Right cardiac atrium (tissue), 5 donors: ENCODE measurements around the gene OR52D1. TPM values are rescaled to one million over a fixed set of nuclear protein-coding genes. Genes with fewer than 3 reads are reported as not detected.

Source experiments
- ATAC-seq, 2 donors: fragments of 200-7000 bp; cut with Tn5 transposase; one replicate each; pipeline versions ENCODE4 v1.8.0 to v1.9.1; 2020; ENCODE audit warnings: moderate library complexity in 2 of 2, mild to moderate bottlenecking in 1 of 2
- DNase-seq, 3 donors: peaks; one replicate each; pipeline ENCODE4 v3.0.0-alpha.2; 2020
- H3K27ac ChIP-seq: one replicate; pipeline ENCODE4 v1.5.1; 2013; ENCODE audit warnings: mild to moderate bottlenecking, low read length, control low read depth, moderate library complexity
- H3K27me3 ChIP-seq: one replicate; pipeline ENCODE4 v1.6.1; 2013; ENCODE audit not compliant: control insufficient read depth, insufficient read depth
- H3K4me1 ChIP-seq: one replicate; pipeline ENCODE4 v1.6.1; 2013; ENCODE audit warnings: low read length; ENCODE audit not compliant: control insufficient read depth, insufficient read depth
- H3K4me3 ChIP-seq: one replicate; pipeline ENCODE4 v1.5.1; 2013; ENCODE audit warnings: low read length, control low read depth
- H3K9me3 ChIP-seq: one replicate; pipeline ENCODE4 v1.6.1; 2013; ENCODE audit warnings: low read length; ENCODE audit not compliant: control insufficient read depth
- WGBS: extraction: QIAGEN DNeasy Blood & Tissue Kit; methylation state at CpG from one replicate; pipeline ENCODE4 v1.1.7; 2013; 5-methylcytosine and 5-hydroxymethylcytosine counted together
- intact Hi-C, 4 donors: fragments of 100-400 bp; cut with DNase I; formaldehyde crosslinking; loops; one replicate each; pipeline versions ENCODE4 v1.11.0 to v1.14.0; 2022 to 2023
- polyA plus RNA-seq: library from polyadenylated mRNA; stranded (reverse); fragments of 200-250 nt; gene quantifications from one replicate; pipeline ENCODE4 v1.2.3, GENCODE V29; 2013
- total RNA-seq, 4 donors: library from RNA; stranded (reverse); fragmentation: NEBNext Ultra II Directional; extraction: Animal tissue kit (Norgen Biotek cat#: 25700); gene quantifications; one replicate each; pipeline ENCODE4 v1.2.1, GENCODE V29; 2021
- donor health status: healthy with polysubstance abuse.
- donor health status: DM: no; HTN: yes; CAD: no.
- donor health status: DM: no; HTN: no; CAD: no.
- donor health status: DM: no; HTN: yes; CAD: no; lungs with severe emphysema.
- donor health status: DM: yes; HTN: yes; CAD: no.

OR52D1 gene
- total and polyA plus RNA-seq, 5 donors: not detected

DNA sequence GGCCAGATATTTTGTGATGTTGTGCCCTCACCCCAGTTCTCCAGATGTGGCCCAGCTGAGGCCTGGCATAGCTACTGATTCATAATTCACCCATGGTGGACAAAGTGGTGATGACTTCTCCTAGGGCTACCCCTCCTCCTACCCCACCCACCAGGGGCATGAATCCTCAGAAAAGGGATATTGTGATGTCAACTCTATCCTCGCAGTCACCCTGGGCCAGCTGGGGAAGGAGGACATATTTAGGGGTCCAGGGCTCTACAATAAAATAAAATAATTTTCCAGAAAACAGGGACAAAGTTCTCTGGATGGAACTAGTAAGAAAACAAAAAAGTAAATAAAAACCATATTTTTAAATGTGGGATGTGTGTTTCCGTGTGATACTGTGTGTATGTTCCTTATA lies 28.1 kb downstream of the OR52D1 start, which contains the start of gene UBQLNL:
Gene UBQLNL, minus strand, starts transcription at position 101 of the 400 bp plus-strand sequence. CDS start 258 bp downstream, outside the sequence.
- Histone ChIP-seq H3K4me1 (no peaks in the 10 kb centered on the region), H3K9me3 (no peaks in the 10 kb centered on the region), H3K4me3 (no peak within 1 kb of the TSS), H3K27me3 (no peaks in the 10 kb centered on the region), H3K27ac (no peak within 1 kb of the TSS)
- 97% methylated on average over 2 of the region's 2 CpGs for WGBS
- intact Hi-C loops: no loop called here
- no peak for DNase-seq
- no peak for ATAC-seq

- intact Hi-C loops: no loop called here
- Histone ChIP-seq H3K4me1 (no peaks in the 10 kb centered on the region), H3K27ac (no peak overlapping the region), H3K4me3 (no peak overlapping the region), H3K27me3 (no peaks in the 10 kb centered on the region), H3K9me3 (no peaks in the 10 kb centered on the region)
- DNase-seq (no peak), ATAC-seq (no peak)
- 92% methylated on average over 4 of the region's 4 CpGs for WGBS
Observed at GRCh38 chr11:5521540-5521939, 33.1 kb downstream of the OR52D1 start.

- H3K27ac ChIP-seq: no peak overlapping the region
- intact Hi-C loops: no loop called here
Observed at GRCh38 chr11:5522308-5522707, 33.8 kb downstream of the OR52D1 start.

DNA sequence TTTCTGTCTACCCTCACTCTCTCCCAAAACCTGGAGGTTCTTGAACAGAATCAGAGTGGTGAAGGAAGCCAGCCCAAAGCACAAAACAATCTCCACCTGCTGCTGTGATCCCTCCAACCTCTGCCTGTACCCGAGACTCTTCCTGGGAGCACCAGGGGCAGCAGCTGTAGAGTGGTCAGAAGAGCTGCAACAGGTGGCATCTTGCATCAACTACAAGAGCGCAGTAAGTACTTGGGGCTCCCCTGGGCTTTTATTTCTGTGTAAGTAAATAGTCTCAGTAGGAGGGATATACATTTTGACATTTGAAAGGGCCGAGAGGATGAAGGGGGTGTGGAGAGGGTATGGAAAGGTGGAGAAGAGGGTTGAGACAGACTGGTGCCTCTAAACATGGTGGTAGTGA lies 36.3 kb downstream of the OR52D1 start:
- Histone ChIP-seq H3K4me3 (no peak overlapping the region), H3K4me1 (no peaks in the 10 kb centered on the region), H3K27ac (no peak overlapping the region), H3K9me3 (no peaks in the 10 kb centered on the region), H3K27me3 (no peaks in the 10 kb centered on the region)
- intact Hi-C loops: no loop called here
- DNase-seq: no peak
- WGBS: 67% methylated on average over 3 of the region's 3 CpGs
- no peak for ATAC-seq

More at GRCh38 chr11:5522308-5522707, 33.8 kb downstream of the OR52D1 start:
- ATAC-seq: no peak
- DNase-seq: no peak
- Histone ChIP-seq H3K9me3 (no peaks in the 10 kb centered on the region), H3K27me3 (no peaks in the 10 kb centered on the region), H3K4me1 (no peaks in the 10 kb centered on the region), H3K4me3 (no peak overlapping the region)
- 74% methylated on average over 2 of the region's 2 CpGs for WGBS

- Histone ChIP-seq H3K4me1 (no peaks in the 10 kb centered on the region), H3K4me3 (no peak overlapping the region), H3K27ac (no peak overlapping the region), H3K27me3 (no peaks in the 10 kb centered on the region), H3K9me3 (no peaks in the 10 kb centered on the region)
- intact Hi-C loops: no loop called here
- WGBS: 93% methylated on average over 5 of the region's 5 CpGs
- ATAC-seq (peak in 1 of 2 donors; percentile 15), DNase-seq (no peak)
Observed at GRCh38 chr11:5527716-5528115, 39.2 kb downstream of the OR52D1 start.

- DNase-seq: no peak
- ATAC-seq: no peak
- intact Hi-C loops: no loop called here
- Histone ChIP-seq H3K4me3 (no peak overlapping the region), H3K27me3 (no peaks in the 10 kb centered on the region), H3K27ac (no peak overlapping the region), H3K9me3 (no peaks in the 10 kb centered on the region), H3K4me1 (no peaks in the 10 kb centered on the region)
- WGBS: 36% methylated on average over 1 of the region's 1 CpG
Observed at GRCh38 chr11:5528495-5528894, 40.0 kb downstream of the OR52D1 start.

GRCh38 chr11:5531053-5531831 lies 42.8 kb downstream of the OR52D1 start:
- DNase-seq: no peak
- WGBS: 66% methylated on average over 2 of the region's 2 CpGs

GRCh38 chr11:5534046-5534445 lies 45.6 kb downstream of the OR52D1 start:
- ATAC-seq (no peak), DNase-seq (no peak)
- H3K9me3 ChIP-seq: no peaks in the 10 kb centered on the region
- H3K27me3 ChIP-seq: no peaks in the 10 kb centered on the region
- intact Hi-C loops: no loop called here
- no peak overlapping the region for H3K4me3 ChIP-seq
- H3K27ac ChIP-seq: no peak overlapping the region
- WGBS: 71% methylated on average over 1 of the region's 1 CpG
- no peaks in the 10 kb centered on the region for H3K4me1 ChIP-seq

More at GRCh38 chr11:5531053-5531831, 42.8 kb downstream of the OR52D1 start:
- Histone ChIP-seq H3K27me3 (no peaks in the 10 kb centered on the region), H3K9me3 (no peaks in the 10 kb centered on the region), H3K4me3 (no peak overlapping the region), H3K4me1 (no peaks in the 10 kb centered on the region), H3K27ac (no peak overlapping the region)
- intact Hi-C loops: loop anchor here in 1 of 4 donors (2.0 kb wide), 1 partner anchor 34 kb away; no protein-coding TSS in a partner anchor
- ATAC-seq: no peak

- no peaks in the 10 kb centered on the region for H3K4me1 ChIP-seq
- DNase-seq: no peak
- no peak overlapping the region for H3K27ac ChIP-seq
- H3K9me3 ChIP-seq: no peaks in the 10 kb centered on the region
- intact Hi-C loops: no loop called here
- H3K27me3 ChIP-seq: no peaks in the 10 kb centered on the region
- H3K4me3 ChIP-seq: no peak overlapping the region
- no peak for ATAC-seq
Observed at GRCh38 chr11:5536482-5536881, 48.0 kb downstream of the OR52D1 start.
